ENCODE data around the gene UBTD1. TPM values are rescaled to one million over a fixed set of nuclear protein-coding genes. Genes with fewer than 3 reads are reported as not detected.
"Not testable (repeated sequence)": the region's sequence is repeated elsewhere in the genome, so short reads cannot be mapped to it uniquely, and the experiment has no call there.

The UBTD1 gene
- total and polyA plus RNA-seq, 3 donors from 2014 or later = 74.1 to 143 (median 111) TPM

DNA sequence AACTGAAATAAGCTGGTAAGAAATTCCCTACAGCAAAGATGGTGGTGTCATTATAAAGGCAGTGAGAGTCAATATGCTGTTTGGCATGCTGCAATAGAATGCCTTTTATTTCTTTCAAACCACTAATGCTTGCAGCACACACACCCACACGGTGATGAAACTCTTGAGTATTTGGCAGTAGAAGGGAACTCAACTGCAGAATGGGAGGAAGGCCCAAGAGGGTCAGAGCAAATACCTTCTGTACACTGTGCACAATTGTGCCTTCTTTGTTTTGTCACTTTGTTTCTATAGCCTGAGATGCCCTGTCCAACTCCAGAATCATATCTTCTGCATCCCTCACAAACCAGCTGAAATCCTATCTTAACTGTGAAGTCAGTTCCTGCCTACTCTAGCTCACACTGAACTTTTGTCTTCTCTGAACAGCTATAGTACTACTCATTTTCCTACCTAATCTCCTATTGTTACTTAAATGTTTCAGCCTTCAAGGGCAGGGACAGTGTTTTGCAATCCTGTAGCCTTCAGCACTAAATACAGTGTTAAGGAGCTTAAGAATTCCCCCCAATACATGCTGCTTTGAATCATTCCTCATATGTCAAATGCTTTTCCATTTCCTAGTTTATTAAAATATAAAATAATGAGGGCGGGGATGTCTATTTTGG, 22.7 kb upstream of the UBTD1 start:
- intact Hi-C loops (cut with DNase I; ENCODE audit: low total_unique reads) = no loop called here
- TF ChIP-seq POLR2A (IDR thresholded peaks at IDR 0.05) = no peak
- TF ChIP-seq, protein P1, sequence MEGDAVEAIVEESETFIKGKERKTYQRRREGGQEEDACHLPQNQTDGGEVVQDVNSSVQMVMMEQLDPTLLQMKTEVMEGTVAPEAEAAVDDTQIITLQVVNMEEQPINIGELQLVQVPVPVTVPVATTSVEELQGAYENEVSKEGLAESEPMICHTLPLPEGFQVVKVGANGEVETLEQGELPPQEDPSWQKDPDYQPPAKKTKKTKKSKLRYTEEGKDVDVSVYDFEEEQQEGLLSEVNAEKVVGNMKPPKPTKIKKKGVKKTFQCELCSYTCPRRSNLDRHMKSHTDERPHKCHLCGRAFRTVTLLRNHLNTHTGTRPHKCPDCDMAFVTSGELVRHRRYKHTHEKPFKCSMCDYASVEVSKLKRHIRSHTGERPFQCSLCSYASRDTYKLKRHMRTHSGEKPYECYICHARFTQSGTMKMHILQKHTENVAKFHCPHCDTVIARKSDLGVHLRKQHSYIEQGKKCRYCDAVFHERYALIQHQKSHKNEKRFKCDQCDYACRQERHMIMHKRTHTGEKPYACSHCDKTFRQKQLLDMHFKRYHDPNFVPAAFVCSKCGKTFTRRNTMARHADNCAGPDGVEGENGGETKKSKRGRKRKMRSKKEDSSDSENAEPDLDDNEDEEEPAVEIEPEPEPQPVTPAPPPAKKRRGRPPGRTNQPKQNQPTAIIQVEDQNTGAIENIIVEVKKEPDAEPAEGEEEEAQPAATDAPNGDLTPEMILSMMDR (IDR thresholded peaks at IDR 0.05) = no peak
- peak overlapping the region; percentile 6 to 53 for H3K27ac ChIP-seq
- H3K4me1 ChIP-seq = peaks cover 19% of the 10 kb centered on the region
- no peaks in the 10 kb centered on the region for H3K9me3 ChIP-seq
- H3K36me3 ChIP-seq (ENCODE audit: low read depth, missing control alignments) = peaks cover 7% of the 10 kb centered on the region
- no peak overlapping the region for H3K4me3 ChIP-seq
- peak; percentile 76 for DNase-seq
- WGBS, 2 donors = 52 to 77% methylated on average over 2 of the region's 2 CpGs
- H3K27me3 ChIP-seq = no peaks in the 10 kb centered on the region

DNA sequence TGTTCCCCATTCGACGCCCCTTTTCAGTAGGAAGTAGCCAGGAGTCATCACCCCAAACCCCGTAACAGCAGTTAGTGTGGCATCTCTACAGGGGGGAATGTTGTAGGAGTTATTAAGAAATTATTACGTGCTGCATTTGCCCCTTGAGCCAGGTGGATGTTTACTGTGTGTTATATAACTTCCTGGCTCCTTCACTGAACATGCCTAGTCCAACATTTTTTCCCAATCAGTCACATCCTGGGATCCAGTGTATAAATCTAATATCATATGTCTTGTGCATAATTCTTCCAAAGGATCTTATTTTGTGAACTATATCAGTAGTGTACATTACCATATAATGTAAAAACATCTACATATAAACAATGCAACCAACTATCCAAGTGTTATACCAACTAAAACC, 19.3 kb upstream of the UBTD1 start:
- H3K9me3 ChIP-seq; H3K4me3 ChIP-seq; H3K36me3 ChIP-seq (ENCODE audit: low read depth, missing control alignments); DNase-seq; H3K27ac ChIP-seq; intact Hi-C loops (cut with DNase I; ENCODE audit: low total_unique reads); H3K27me3 ChIP-seq: not testable (repeated sequence)
- peaks cover 19% of the 10 kb centered on the region for H3K4me1 ChIP-seq
- WGBS, 2 donors = 89 to 92% methylated on average over 4 of the region's 4 CpGs

DNA sequence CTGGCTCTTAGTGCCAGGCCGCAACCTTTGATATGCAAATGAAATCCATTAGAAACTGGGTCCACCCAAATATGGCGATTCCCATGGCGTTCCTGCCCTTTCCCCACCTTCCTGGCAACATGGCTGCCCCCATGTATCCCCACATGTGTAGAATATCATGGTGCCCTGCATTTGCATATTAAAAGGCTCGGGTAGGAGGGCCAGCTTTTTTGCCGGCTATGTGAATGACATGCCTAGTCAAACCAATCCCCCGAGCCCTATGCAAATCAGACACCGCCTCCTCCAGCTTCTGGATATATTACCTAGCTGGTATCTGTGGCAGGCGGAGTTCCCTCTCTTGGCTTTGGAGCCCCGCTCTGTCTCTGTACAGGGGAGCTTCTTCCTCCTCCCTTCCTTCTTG, 18.8 kb upstream of the UBTD1 start:
- Histone ChIP-seq H3K4me1 (peaks cover 19% of the 10 kb centered on the region), H3K27me3 (no peaks in the 10 kb centered on the region), H3K36me3 (ENCODE audit: low read depth, missing control alignments) (peaks cover 7% of the 10 kb centered on the region), H3K27ac (no peak overlapping the region), H3K4me3 (no peak overlapping the region), H3K9me3 (no peaks in the 10 kb centered on the region)
- DNase-seq = no peak
- WGBS, 2 donors = 85 to 87% methylated on average over 9 of the region's 9 CpGs
- TF ChIP-seq POLR2A (IDR thresholded peaks at IDR 0.05) = no peak
- TF ChIP-seq, protein P1 (IDR thresholded peaks at IDR 0.05) = no peak
- intact Hi-C loops (cut with DNase I; ENCODE audit: low total_unique reads) = no loop called here

DNA sequence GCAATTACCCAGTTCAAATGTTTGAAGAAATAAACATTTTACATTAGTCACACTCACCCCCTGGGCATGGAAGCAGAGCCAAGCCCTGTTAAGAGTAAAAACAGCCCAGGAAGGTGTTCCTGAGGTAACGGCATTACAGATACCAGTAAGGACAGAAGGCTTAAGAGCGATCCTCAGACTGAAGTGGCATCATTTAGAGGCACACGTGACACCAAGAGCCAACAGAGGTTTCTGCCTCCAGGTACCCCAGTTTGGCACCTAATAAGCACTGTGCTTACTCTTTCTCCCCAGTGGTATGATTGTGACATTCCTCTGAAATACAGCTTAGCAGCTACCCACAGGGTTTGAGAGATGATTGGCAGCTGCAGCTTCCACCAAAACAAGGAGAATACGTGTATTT, 17.7 kb upstream of the UBTD1 start:
- Histone ChIP-seq H3K4me1 (peaks cover 14% of the 10 kb centered on the region), H3K9me3 (no peaks in the 10 kb centered on the region), H3K36me3 (ENCODE audit: low read depth, missing control alignments) (peaks cover 7% of the 10 kb centered on the region), H3K27ac (no peak overlapping the region), H3K27me3 (no peaks in the 10 kb centered on the region), H3K4me3 (no peak overlapping the region)
- 89 to 90% methylated on average over 4 of the region's 4 CpGs for WGBS, 2 donors
- DNase-seq = no peak
- intact Hi-C loops (cut with DNase I; ENCODE audit: low total_unique reads) = no loop called here
- TF ChIP-seq, protein P1 (IDR thresholded peaks at IDR 0.05) = no peak
- no peak for TF ChIP-seq POLR2A (IDR thresholded peaks at IDR 0.05)

DNA sequence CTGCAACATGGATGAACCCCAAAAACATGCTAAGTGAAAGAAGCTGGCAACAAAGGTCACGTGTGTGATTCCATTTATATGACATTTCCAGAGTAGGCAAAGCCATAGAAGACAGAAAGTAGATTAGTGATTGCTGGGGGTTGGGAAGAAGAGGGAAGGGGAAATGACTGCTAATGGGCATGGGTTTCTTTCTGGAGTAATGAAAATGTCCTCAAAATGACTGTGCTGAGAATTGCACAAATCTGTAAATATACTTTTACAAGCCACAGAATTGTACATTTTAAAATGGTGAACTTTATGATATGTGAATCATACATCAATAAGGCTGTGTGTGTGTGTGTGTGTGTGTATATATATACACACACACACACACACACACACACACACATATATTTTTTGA, 16.3 kb upstream of the UBTD1 start:
- H3K27me3 ChIP-seq = no peaks in the 10 kb centered on the region
- H3K36me3 ChIP-seq (ENCODE audit: low read depth, missing control alignments) = peaks cover 1% of the 10 kb centered on the region
- no peak for TF ChIP-seq POLR2A (IDR thresholded peaks at IDR 0.05)
- TF ChIP-seq, protein P1 (IDR thresholded peaks at IDR 0.05) = no peak
- H3K4me1 ChIP-seq = peaks cover 4% of the 10 kb centered on the region
- intact Hi-C loops (cut with DNase I; ENCODE audit: low total_unique reads) = no loop called here
- no peak overlapping the region for H3K4me3 ChIP-seq
- H3K27ac ChIP-seq = no peak overlapping the region
- no peak for DNase-seq
- 92 to 94% methylated on average over 1 of the region's 1 CpG for WGBS, 2 donors
- no peaks in the 10 kb centered on the region for H3K9me3 ChIP-seq
